Measurements from ENCODE around the gene PCDH1.
"Not testable (repeated sequence)": the region's sequence is repeated elsewhere in the genome, so short reads cannot be mapped to it uniquely, and the experiment has no call there.

PCDH1 gene

DNA sequence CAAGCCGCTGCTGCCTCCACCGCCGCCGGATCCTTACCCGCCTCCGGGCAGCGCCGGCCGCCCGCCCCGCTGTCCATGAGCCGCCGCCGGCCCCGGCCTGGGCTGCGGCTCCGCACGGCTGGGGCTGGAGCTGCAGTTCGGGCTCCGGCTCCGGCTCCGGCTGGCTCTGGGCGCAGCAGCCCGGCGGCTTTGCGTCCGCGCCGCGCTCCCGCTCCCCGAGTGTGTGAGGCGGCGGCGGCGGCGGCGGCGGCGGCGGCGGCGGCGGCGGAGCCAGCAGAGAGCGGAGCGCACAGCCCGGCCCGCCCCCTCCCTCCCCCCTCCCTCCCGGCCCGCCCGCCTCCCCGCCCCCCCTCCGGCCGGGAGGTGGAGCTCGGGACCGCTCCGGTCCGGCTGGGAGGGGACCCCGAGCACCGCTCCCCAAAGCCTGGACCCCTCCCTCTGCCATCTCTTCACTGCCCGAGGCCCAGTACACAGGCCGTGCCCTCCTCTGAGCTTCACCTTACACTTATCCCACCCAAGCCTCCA lies at the start of gene PCDH1:
PCDH1 (minus strand) TSS at position 225 of the 525 bp plus-strand sequence; CDS start at position 77, 148 bp downstream.
- no peak for DNase-seq (ENCODE audit: low read depth in 2 of 2)

DNA sequence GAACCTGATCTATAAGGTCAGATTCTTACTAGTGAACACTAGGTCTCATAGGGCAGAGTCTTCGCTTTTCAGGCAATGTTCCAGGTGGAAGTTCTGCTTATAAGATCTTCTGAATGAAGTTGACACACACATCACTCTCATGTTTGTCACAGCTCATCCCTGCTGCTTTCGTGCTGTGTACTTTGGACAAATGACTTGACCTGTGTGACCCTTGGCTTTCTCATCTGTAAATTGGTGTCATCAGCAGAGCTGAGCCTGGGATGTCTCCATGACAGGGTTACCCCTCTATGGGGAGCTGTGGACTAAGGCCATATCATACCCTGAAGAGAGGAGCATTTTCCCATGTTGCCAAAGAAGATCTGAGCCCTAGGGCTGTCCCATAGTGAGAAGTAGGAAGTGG lies 48.2 kb upstream of the PCDH1 start:
- DNase-seq (ENCODE audit: low read depth in 2 of 2), result no peak

DNA sequence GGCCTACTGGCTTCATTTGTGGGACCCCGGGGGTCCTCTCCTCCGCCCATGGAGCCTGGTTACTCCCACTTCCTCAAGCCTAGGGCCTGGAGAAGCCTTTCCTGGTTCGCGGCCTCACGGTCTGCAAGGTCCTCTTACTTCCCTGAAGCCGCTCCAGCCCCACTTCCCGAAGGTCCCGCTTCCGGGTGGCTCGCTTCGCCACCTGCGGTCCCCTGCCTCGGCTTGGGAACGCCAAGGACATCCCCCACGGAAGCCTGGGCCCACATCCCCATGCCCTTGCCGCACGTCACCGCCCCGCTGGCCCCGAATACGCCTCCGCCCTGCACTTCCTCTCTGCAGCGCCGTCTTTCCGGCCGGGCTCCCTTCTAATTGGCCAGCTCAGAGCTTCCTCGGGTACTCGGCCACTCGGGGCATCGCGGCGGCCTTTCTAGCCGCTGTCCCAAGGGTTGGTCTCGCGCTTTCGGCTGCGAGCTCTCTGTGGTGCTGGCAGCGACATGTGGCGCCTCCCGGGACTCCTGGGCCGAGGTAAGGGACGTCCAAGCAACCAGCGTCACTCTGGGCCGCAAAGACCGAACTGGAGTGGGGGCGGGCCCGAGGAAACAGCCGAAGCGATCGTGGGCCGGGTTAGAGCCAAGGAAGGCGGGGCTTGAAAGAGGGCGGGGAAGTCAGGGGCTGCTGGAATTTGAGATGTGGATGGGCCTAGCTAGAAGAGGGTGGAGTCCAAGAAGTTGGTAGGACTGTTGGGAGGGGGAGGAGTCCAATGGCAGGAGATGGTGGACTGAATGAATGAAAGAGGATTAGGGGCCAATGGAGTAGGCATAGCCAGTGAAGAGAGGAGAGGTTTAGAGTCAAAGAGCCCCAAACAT lies 45.5 kb upstream of the PCDH1 start, which contains the start of gene DELE1:
DELE1 (plus strand) TSS at position 424 of the 866 bp plus-strand sequence; CDS start at position 495, 71 bp downstream.
- DNase-seq (ENCODE audit: low read depth in 2 of 2), result peak; percentile 87 to 90

DNA sequence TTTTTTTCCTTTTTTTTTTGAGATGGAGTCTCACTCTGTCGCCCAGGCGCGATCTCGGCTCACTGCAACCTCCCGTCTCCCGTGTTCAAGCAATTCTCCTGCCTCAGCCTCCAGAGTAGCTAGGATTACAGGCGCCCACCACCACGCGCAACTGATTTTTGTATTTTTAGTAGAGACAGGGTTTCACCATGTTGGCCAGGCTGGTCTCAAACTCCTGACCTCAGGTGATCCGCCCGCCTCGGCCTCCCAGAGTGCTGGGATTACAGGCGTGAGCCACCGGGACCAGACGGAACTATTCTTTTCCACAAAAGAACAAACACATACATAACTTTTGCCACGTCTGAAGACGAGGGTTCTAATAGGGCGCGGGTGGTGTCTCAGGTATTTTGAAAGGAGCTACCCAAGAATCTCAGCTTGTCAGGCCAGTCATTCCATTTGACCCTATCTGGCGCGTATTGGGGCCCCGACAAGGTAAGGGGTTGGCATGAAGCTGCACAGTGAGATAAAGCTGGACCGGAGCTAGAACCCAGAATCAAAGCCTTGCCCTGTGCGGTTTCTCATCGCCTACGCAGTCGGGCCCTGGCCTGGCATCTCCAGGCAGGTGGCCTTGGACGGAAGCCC lies 44.7 kb upstream of the PCDH1 start:
- DNase-seq (ENCODE audit: low read depth in 2 of 2), result not testable (repeated sequence)

DNA sequence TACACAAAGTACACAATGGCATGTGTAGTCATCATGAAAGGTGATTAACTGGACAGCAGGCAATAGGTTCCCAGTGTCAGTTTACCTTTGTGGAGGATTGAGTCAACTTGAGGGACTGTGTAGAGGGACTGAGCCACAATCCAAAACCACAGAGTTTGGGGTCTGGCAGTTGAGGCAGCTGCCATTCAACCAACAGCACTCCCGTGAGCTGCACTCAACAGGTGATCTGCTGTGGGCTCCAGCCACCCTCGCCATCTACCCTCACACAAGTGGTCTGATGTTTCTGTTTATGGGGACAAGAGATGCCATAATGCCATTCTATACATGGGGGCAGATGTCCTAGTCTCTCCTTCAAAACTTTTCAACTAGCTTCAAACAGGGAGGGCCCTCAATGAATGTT lies 42.6 kb upstream of the PCDH1 start:
- no peak for DNase-seq (ENCODE audit: low read depth in 2 of 2)

DNA sequence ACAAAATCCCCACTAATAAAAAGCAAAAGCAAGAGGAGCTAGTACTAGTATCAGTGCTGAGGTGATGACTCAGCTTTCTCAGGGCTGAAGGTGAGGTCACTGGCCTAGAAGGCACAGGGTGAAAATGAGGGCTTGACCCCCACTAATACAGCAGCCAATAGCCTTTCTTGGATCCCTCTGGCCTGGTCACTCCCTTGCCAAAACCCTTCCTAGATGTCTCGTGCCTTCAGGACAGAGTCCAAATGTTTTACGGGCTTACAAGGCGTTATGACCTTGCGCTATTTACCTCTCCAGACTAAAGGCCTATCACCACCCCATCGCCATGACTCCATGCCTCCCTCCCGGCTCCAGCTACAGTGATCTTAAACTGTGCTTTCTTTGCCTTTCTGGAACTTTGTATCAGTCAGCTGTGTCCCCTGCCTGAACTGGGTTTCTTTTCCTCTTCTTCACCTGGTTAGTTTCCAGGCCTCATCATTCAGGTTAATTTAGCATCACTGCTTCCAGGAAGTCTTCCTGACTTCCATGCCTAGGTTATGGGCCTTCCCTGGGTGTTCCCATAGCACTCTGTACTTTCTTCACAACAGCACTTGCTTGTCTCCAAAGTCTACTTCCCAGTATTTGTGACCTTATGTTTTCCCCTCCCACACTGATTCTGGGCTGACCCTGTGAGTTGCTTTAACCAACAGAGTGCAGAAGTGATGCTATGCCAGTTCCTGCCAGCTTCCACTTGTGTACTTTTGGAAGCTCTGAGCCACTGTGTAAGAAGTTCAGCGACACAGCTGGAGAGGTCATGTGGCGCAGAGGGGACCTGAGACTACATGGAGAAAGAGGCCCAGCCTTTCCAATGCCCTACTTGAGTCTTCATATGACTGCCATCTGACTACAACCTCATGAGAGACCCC lies 41.3 kb upstream of the PCDH1 start:
- no peak for DNase-seq (ENCODE audit: low read depth in 2 of 2)

DNA sequence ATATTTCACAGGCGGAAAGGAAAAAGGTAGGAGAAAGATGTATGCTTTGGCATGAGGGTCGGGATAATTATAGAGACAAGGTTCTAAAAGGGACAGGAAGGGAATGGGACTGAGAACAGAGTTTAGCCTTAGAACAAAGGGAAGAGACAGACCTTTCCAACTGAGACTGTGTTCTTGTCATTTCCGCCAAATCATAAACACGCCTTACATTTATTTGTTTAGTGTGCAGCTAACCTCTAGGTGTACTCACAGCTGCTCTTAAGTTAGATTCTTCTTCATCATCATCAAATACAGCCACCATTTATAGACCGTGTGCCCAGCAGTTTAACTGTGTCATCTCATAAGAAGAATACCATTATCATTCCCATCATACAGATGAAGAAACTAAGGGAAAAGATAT lies 39.5 kb upstream of the PCDH1 start:
- no peak for DNase-seq (ENCODE audit: low read depth in 2 of 2)

DNA sequence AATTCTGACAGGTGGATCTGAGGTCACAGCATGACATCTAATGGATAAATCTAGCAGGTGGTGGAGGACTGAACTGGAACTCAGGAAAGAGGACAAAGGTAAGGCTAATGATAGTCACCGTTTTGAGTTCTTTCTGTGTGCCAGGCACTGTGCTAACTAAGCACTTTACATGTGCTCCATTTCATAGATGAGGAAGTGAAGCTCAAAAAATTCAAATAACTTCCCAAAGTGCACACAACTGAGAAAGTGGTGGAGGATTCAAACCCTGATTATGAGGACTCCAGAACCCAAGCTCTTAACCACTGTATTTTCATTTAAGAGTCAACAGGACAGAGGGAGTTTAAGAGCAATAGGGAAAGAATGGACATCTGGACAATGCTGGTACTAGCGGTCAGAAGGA lies 38.3 kb upstream of the PCDH1 start:
- DNase-seq (ENCODE audit: low read depth in 2 of 2), result no peak

DNA sequence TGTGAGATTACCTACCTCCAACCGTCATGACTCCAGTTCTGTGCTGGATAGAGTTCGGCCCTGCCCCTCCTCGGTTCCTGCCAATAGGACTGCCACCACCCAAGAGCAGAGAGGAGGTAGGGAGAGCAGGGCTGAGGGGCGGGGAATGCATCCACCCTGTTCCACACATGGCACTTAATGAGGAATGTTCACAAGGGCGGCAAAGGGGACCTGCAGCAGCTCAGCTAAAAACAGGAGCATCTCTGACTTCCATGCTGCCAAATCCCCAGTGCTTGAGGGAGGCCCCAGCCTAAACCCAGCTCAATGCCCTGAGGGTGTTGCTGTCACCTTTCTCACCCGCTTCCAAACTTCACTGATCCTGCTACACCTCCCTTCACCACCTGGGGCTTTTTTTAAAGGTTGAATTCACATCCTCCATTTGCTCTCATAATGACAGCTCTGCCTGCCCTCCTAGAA lies 37.7 kb upstream of the PCDH1 start:
- no peak for DNase-seq (ENCODE audit: low read depth in 2 of 2)

DNA sequence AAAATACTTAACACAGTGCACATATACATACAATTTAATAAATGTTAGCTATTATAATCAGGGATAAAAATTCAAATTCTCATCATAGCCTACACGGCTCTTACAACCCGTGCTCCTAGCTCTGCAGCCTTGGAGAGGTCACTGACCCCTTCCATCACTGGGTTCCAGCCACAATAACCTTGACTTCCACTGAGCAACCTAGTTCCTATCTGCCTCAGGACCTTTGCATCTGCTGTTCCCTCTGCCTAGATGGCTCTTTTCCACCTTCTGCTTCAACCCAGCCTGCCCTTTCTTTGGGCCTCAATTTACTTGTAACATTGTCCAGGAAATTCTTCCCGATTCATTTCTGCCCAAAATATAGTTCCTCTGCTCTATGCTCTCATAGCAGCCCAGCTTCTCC lies 36.6 kb upstream of the PCDH1 start:
- no peak for DNase-seq (ENCODE audit: low read depth in 2 of 2)

DNA sequence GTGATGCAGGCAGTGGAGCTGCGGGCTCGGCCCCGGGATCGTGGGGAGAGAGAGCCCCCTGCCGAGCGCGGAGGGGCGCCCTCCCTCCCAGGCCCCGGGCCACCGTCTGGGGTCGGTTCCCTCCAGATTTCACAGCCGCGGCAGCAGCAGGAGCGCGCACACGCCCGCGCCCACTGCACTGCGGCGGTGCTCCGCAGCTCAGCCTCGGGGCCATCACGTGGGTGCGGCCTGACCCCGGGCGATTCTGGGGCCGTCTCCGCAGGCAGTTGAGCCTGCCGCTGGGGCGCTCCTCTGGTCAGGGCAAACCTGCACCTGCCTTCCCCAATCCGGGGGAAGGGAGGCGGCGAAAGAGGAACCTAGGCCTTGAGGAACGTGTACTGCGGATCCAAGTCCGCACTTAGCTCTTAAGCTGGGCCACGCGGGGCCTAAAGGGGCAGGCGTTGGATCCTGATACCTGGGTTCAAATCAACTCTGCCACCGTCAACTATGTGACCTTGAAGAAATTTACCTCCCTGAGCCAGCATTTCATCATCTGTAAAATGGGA lies 36.1 kb upstream of the PCDH1 start:
- peak in 1 of 2 donors; percentile 8 for DNase-seq (ENCODE audit: low read depth in 2 of 2)

DNA sequence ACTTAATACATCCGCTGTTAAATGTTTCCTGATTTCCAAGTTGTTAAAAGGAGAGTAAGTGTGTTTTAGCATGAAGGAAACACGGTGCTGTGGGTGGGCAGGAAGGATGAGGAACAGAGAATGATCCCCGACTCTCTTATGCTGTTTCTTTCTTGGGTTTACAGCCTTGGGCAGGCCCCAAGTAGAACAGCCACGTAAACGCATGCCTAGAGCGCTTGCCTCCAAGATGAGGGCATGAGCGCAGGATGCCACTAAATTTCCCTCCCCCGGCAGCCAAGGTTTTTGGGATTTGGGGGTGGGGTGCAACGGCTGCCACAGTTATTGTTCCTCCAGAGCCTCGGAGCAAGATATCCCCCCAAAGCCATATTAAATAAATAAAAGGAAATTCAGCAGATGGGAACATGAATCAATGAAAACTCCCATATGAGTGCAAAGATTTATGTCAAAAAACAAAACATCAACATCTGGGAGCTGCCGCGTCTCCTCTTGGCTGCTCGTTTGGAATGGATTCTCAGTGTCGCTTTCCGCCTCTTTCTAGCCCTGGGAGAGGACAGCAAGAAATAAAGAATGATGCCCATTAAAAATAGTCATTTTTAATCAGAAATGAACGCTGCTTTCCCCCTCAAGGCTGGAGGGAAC lies 35.5 kb upstream of the PCDH1 start:
- no peak for DNase-seq (ENCODE audit: low read depth in 2 of 2)

DNA sequence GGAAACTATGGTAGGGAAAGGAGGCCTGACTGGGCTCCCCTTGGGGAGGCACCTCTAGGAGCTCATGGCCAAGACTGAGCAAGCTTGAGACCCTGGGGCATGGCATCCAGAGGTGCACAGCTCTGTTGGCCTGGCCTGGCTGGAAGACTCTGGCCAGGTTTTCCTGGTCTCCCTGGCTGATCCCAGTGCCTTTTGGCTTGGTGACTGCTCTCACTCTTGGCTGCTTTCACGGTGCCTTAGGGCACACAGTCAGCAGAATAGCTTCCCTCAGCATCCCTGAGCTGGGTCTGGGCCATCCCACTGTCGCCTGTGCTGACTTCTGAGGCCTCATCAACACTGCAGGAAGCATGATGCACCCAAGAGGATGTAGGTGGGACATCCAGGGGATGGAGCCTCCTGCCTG lies 32.1 kb upstream of the PCDH1 start:
- DNase-seq (ENCODE audit: low read depth in 2 of 2), result no peak

DNA sequence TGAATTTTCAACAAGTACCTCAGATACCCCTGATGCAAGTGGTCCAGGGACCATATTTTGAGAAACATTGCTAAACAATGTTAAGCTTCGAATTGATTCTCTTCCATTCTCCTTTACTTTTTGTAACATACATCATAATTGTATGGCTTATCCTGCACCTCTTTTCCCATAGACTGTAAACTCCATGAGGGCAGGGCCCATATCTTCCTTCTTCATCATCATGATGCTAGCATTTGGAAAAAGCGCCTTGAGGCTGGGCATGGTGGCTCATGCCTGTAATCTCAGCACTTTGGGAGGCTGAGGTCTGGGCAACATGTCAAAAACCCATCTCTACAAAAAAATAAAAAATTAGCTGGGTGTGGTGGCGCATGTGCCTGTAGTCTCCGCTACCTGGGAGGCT lies 31.0 kb upstream of the PCDH1 start:
- no peak for DNase-seq (ENCODE audit: low read depth in 2 of 2)

DNA sequence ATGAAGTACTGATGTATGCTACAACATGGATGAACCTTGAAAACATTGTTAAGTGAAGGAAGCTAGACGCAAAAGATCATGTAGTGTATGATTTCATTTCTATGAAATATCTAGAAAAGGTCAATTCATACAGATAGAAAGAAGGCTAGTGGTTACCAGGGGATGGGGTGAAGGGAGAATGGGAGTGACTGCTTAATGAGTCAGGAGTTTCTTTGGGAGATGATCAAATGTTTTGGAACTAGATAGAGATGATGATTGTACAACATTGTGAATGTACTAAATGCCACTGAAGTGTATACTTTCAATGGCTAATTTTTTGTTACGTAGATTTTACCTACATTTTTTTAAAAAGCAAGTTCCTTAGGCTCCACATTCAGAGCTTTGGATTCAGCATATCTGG lies 30.6 kb upstream of the PCDH1 start:
- DNase-seq (ENCODE audit: low read depth in 2 of 2), result no peak

DNA sequence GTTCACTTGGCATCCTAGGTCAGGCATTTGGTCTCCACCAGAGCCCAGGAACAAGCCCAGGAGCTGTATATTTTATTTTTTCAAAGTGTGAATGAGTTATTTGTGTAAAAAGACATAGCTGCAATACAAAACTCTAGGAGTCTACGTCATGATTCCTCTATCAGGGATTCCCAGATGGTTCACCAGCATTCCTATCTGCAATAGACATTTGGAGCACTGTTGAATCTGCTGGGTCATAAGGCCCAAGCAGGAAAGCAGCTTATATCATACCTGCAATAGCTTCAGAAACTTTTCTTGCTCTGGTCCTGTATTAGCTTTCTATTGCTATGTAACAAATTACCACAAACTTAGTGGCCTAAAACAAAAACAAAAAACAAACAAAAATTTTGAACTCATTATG lies 28.8 kb upstream of the PCDH1 start:
- no peak for DNase-seq (ENCODE audit: low read depth in 2 of 2)

DNA sequence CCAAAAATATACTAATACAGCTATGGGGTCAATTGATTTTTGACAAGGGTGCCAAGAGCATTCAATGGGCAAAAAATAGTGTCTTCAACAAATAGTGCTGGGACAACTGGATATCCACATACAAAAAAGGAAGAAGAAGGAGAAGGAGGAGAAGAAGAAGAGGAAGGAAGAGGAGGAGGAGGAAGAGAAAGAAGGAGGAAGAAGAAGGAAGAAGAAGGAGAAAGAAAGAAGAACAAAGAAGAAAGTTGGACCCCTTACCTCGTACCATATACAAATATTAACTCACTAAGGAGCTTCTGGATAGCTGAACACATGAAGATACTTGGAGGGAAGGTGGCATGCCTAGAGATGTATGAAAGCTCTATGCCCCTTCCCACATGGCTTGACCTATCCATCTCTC lies 28.3 kb upstream of the PCDH1 start:
- no peak for DNase-seq (ENCODE audit: low read depth in 2 of 2)

DNA sequence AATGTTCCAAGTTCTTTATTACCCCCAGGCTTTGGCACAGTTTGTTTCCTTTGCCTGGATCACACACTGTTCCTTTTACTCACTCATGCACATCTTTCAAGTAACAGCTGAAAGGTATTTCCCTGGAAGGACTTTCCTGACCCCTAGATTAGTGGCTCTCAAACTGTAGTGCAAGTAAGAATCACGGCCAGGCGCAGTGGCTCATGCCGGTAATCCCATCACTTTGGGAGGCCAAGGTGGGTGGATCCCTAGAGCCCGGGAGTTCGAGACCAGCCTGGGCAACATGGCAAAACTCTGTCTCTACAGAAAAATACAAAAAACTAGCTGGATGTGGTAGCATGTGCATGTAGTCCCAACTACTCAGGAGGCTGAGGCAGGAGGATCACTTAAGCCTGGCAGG lies 26.3 kb upstream of the PCDH1 start:
- no peak for DNase-seq (ENCODE audit: low read depth in 2 of 2)

DNA sequence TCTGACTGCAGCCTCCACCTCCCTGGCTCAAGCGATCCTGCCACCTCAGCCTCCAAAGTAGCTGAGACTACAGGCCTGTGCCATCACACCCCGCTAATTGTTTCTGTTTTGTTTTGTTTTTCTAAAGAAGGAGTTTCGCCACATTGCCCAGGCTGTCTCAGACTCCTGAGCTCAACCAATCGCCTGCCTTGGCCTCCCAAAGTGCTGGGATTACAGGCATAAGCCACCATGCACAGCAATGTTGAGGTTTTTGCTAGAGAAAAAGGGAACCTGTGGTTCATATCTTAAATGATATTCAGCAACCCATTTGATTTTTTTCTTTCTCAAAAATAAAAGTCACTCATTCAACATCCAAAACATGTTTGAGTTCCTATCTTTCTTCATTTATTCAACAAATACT lies 25.1 kb upstream of the PCDH1 start:
- no peak for DNase-seq (ENCODE audit: low read depth in 2 of 2)

DNA sequence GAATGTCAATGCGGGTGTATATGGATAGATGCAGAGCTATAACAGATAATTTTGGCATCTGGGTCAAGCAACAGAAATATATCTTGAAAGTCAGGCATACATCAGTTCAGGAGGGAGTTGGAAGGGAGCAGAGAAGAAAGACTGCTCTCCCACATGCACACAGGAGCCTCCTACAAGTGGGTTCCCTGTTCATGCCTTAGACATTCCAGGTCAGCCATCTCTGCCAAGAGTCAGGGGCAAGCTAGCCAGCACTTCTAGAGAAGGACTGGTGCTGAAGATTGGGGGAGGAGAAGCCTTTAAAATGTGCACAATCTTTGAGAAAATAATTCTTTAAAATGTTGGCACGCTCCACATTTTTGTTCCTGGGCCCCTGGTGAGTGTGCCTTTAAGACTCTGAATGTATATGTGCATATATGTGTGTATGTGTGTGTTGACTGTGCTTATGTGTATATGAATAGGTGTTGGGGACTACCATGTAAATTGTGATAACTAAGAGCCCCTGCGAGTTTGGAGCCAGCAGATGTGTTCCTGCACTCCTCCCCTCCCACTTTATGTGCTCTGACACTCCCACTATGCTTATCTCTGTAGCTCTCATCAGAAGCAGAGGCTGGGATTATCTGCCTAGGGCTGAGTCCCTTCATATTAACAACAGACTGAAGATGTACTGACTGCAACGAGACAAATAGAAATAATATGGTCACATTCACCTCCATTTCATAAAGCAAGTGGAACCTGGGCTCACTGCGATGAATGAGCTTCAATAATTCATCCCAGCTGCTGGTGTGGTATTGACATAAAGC lies 24.0 kb upstream of the PCDH1 start:
- DNase-seq (ENCODE audit: low read depth in 2 of 2), result no peak
